Left lung (tissue), 10 donors: ENCODE measurements around the gene PTPRN2. TPM values are rescaled to one million over a fixed set of nuclear protein-coding genes. Genes with fewer than 3 reads are reported as not detected.

ENCODE experiments used
- ATAC-seq: fragments of 200-7000 bp; cut with Tn5 transposase; one replicate; pipeline ENCODE4 v1.9.1; 2020; ENCODE audit warnings: moderate library complexity
- DNase-seq, 4 donors: peaks; one replicate each; pipeline ENCODE4 v3.0.0-alpha.2; 2013 to 2020
- H3K27ac ChIP-seq, 2 donors: fragments of 200-600 bp; sonication (generic) in 1 of 2; one replicate each; pipeline versions ENCODE4 v1.5.0 to v1.8.0; 2020 to 2021
- H3K27me3 ChIP-seq, 2 donors: fragments of 200-600 bp; sonication (generic) in 1 of 2; one replicate each; pipeline versions ENCODE4 v1.5.0 to v1.8.0; 2020 to 2021
- H3K36me3 ChIP-seq, 2 donors: fragments of 200-600 bp; sonication (generic) in 1 of 2; one replicate each; pipeline versions ENCODE4 v1.5.0 to v1.8.0; 2020 to 2021
- H3K4me1 ChIP-seq, 2 donors: fragments of 200-600 bp; one replicate each; pipeline ENCODE4 v1.8.0; 2021
- H3K4me3 ChIP-seq, 2 donors: fragments of 200-600 bp; sonication (generic) in 1 of 2; one replicate each; pipeline versions ENCODE4 v1.5.0 to v1.8.0; 2020 to 2021; ENCODE audit warnings: mild to moderate bottlenecking in 1 of 2
- H3K9me3 ChIP-seq, 2 donors: fragments of 200-600 bp; sonication (generic) in 1 of 2; one replicate each; pipeline versions ENCODE4 v1.5.0 to v1.8.0; 2020 to 2021
- CTCF ChIP-seq, 2 donors: fragments of 200-600 bp; sonication (generic) in 1 of 2; IDR thresholded peaks; one replicate each; pipeline versions ENCODE4 v1.5.0 to v1.8.0; 2021; ENCODE audit warnings: antibody characterized with exemption in 2 of 2
- intact Hi-C, 2 donors: fragments of 100-400 bp; cut with DNase I; formaldehyde crosslinking; loops; one replicate each; pipeline versions ENCODE4 v1.11.2 to v1.14.2; 2022
- polyA plus RNA-seq, 6 donors: library from polyadenylated mRNA; unstranded; fragments of 120-200 nt; gene quantifications; one replicate each; pipeline ENCODE4 v1.2.1, GENCODE V29; 2013; ENCODE audit not compliant: insufficient read length in 6 of 6
- total RNA-seq, 2 donors: library from RNA; stranded (reverse); fragmentation: NEBNext Ultra II Directional; extraction: Animal tissue kit (Norgen Biotek cat#: 25700); gene quantifications; one replicate each; pipeline ENCODE4 v1.2.1, GENCODE V29; 2021
- donor health status: DM: no; HTN: yes; CAD: no.
- donor health status: DM: no; HTN: no; CAD: no.

Gene PTPRN2
- total and polyA plus RNA-seq, 8 donors: 4.0 to 7.8 (median 6.8) TPM

GRCh38 chr7:158124671-158125079 lies 462.9 kb downstream of the PTPRN2 start:
- H3K27me3 ChIP-seq: no peaks in the 10 kb centered on the region
- H3K4me1 ChIP-seq: no peaks in the 10 kb centered on the region
- H3K27ac ChIP-seq: no peak overlapping the region
- DNase-seq (peak in 1 of 4 donors; percentile 59), ATAC-seq (no peak)
- intact Hi-C loops: no loop called here
- no peak for TF ChIP-seq CTCF (IDR thresholded peaks at IDR 0.05)
- H3K9me3 ChIP-seq: peaks cover 0 to 60% of the 10 kb centered on the region in 2 donors
- H3K36me3 ChIP-seq: no peaks in the 10 kb centered on the region
- H3K4me3 ChIP-seq: no peak overlapping the region

GRCh38 chr7:158123753-158124152 lies 463.9 kb downstream of the PTPRN2 start:
- intact Hi-C loops: no loop called here
- TF ChIP-seq CTCF (IDR thresholded peaks at IDR 0.05): no peak
- Histone ChIP-seq H3K27me3 (no peaks in the 10 kb centered on the region), H3K4me3 (no peak overlapping the region), H3K36me3 (no peaks in the 10 kb centered on the region), H3K9me3 (peaks cover 0 to 69% of the 10 kb centered on the region in 2 donors), H3K27ac (no peak overlapping the region), H3K4me1 (no peaks in the 10 kb centered on the region)
- ATAC-seq: no peak
- DNase-seq: peak in 1 of 4 donors; percentile 44

- Histone ChIP-seq H3K4me3 (no peak overlapping the region), H3K27me3 (no peaks in the 10 kb centered on the region), H3K36me3 (no peaks in the 10 kb centered on the region), H3K27ac (no peak overlapping the region), H3K4me1 (no peaks in the 10 kb centered on the region), H3K9me3 (peaks cover 0 to 70% of the 10 kb centered on the region in 2 donors)
- ATAC-seq: no peak
- no peak for TF ChIP-seq CTCF (IDR thresholded peaks at IDR 0.05)
- intact Hi-C loops: no loop called here
- DNase-seq: peak in 1 of 4 donors; percentile 63
Measured at GRCh38 chr7:158123214-158123613, 464.4 kb downstream of the PTPRN2 start.

GRCh38 chr7:158121441-158122045 lies 466.1 kb downstream of the PTPRN2 start:
- H3K27me3 ChIP-seq: no peaks in the 10 kb centered on the region
- H3K4me3 ChIP-seq: no peak overlapping the region
- H3K9me3 ChIP-seq: peaks cover 0 to 76% of the 10 kb centered on the region in 2 donors
- H3K4me1 ChIP-seq: no peaks in the 10 kb centered on the region
- no peak overlapping the region for H3K27ac ChIP-seq
- ATAC-seq (no peak), DNase-seq (no peak)
- intact Hi-C loops: no loop called here
- no peak for TF ChIP-seq CTCF (IDR thresholded peaks at IDR 0.05)
- no peaks in the 10 kb centered on the region for H3K36me3 ChIP-seq

- DNase-seq (peak in 1 of 4 donors; percentile 47), ATAC-seq (peak; percentile 27)
- H3K36me3 ChIP-seq: no peaks in the 10 kb centered on the region
- H3K9me3 ChIP-seq: peaks cover 0 to 81% of the 10 kb centered on the region in 2 donors
- H3K27me3 ChIP-seq: no peaks in the 10 kb centered on the region
- no peaks in the 10 kb centered on the region for H3K4me1 ChIP-seq
- intact Hi-C loops: no loop called here
- no peak overlapping the region for H3K27ac ChIP-seq
- TF ChIP-seq CTCF (IDR thresholded peaks at IDR 0.05): no peak
- no peak overlapping the region for H3K4me3 ChIP-seq
Measured at GRCh38 chr7:158120716-158121115, 466.9 kb downstream of the PTPRN2 start.
